TTC549 (cell line): ENCODE results near the gene WNK4.
A peak's percentile ranks its signal among the peaks of the same experiment; 100 is the strongest.

Experiments used
- FAIRE-seq: peaks from 2 replicates; lab custom pipeline; 2012; peaks lifted over from hg19 to GRCh38; lab: Jason Lieb, UNC

WNK4 gene

GRCh38 chr17:42841975-42842685 is 61.7 kb downstream of the WNK4 start:
- FAIRE-seq, result no peak

DNA sequence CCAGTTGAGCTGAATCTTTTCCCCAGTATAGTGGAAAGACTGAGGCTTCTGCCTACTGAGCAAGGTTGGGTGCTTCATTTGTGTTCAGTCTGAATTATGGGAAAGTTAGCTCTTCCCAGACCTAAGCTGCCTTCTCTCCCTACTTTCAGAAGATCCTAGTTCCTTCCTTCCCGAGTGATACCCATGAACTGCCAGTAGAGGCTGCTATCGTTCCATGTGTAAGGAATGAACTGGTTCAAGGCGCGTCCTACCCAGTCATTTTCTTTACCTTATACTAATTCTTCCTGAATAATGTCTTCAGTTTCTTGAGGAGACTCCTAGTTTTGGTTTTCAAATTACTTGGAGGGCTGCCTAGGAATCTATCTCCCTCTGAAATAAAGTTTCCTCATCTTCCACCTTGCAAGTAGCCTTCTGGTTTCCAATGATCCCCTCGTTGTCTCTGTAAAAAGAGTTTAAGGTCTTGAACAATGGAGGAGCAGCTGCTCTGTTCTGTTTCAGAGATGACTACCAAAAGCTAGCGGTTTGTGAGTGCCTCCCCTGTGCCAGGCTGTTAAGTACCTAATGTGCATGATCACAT is 63.0 kb downstream of the WNK4 start:
- peak; percentile 66 for FAIRE-seq

DNA sequence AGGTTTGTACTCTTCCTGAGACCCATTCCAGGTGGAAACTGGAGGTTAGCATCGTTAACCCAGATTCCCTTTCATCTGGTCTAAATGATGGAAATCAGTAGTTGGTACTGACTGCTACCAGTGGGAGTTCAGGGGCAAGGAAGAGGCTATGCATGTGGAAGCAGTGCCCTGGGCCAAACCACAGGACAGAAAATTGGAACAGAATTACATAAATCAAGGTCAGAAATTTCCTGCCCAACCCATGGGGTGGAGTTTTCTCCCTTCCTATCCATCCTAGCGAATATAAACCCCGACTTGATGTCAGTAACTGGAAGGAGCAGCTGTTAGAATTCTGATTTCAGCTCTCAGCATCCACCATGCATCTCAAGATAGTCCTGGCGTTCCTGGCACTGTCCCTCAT is 63.9 kb downstream of the WNK4 start, which contains the start of gene AOC2:
Gene AOC2, plus strand, starts transcription at position 310 of the 400 bp plus-strand sequence. Its CDS starts 47 bp downstream, at position 357.
- no peak for FAIRE-seq

DNA sequence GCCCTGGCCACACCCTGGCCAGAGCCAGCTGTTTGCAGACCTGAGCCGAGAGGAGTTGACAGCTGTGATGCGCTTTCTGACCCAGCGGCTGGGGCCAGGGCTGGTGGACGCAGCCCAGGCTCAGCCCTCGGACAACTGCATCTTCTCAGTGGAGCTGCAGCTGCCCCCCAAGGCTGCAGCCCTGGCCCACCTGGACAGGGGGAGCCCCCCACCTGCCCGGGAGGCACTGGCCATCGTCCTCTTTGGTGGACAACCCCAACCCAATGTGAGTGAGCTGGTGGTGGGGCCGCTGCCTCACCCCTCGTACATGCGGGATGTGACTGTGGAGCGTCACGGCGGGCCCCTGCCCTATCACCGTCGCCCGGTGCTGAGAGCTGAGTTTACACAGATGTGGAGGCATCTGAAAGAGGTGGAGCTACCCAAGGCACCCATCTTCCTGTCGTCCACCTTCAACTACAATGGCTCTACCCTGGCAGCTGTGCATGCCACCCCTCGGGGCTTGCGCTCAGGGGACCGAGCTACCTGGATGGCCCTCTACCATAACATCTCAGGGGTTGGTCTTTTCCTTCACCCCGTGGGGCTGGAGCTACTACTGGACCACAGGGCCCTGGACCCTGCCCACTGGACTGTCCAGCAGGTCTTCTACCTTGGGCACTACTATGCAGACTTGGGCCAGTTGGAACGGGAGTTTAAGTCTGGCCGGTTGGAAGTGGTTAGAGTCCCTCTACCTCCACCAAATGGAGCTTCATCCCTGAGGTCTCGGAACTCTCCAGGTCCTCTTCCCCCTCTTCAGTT is 64.5 kb downstream of the WNK4 start:
- FAIRE-seq, result no peak

GRCh38 chr17:42845556-42845917 is 65.1 kb downstream of the WNK4 start:
- FAIRE-seq, result no peak

DNA sequence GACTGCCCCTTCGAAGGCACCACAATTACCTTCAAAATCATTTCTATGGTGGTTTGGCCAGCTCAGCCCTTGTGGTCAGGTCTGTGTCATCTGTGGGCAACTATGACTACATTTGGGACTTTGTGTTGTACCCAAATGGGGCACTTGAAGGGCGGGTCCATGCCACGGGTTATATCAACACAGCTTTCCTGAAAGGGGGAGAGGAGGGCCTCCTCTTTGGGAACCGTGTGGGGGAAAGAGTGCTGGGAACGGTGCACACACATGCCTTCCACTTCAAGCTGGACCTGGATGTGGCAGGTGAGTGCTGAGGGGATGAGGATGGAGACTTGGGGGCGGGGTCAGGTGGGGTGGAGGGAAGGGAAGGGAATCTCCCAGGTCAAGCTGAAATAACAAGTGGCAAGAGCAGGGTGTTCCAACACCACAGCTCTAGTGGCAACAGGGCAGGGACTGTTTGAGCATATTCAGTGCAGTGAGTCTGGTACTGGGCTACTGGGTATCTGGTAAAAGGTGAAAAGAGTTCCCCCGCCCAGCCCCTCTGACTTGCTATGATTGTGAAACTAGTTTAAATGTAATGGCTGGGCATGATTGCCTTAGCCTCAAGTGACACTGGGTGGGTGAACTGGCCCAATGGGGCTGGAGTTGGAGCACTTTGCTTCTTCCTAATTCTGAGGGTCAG is 65.6 kb downstream of the WNK4 start:
- FAIRE-seq, result no peak
